SK-MEL-5 (cell line): Measurements from ENCODE around the gene TRMT2A. TPM values are rescaled to one million over a fixed set of nuclear protein-coding genes. Genes with fewer than 3 reads are reported as not detected.

Experiments used
- DNase-seq: peaks from one replicate; pipeline ENCODE4 v3.0.0-alpha.2; 2016; ENCODE audit warnings: low read depth, low spot score
- in situ Hi-C: cut with HindIII; loops from 2 replicates; pipeline ENCODE4 v1.10.0; 2016; ENCODE audit warnings: low sequenced_read_pairs, high pct_unique_total_duplicates, low pct_unique_long_range_greater_than_20kb
- small RNA-seq, 2 experiments: library from RNA; depleted of rRNA; stranded (forward); fragments of <200 nt; gene quantifications; one replicate each; pipeline ENCODE3, GENCODE V24; 2014
- total RNA-seq: library from RNA; depleted of rRNA; stranded (reverse); fragments of >200 nt; shearing (Covaris generic); gene quantifications from 2 replicates; pipeline ENCODE4 v1.2.3, GENCODE V29; 2014; rRNA removed

Gene TRMT2A
- total RNA-seq, 1 experiment from 2014 or later, result 67.3 TPM

- in situ Hi-C loops, result no loop called here
- no peak for DNase-seq
These were observed 52.9 kb downstream of the TRMT2A start for GRCh38 chr22:20064140-20064480.

- no peak for DNase-seq
- in situ Hi-C loops, result no loop called here
These were observed 53.5 kb downstream of the TRMT2A start for GRCh38 chr22:20063271-20064139.

GRCh38 chr22:20062766-20063083 is 54.3 kb downstream of the TRMT2A start:
- in situ Hi-C loops, result no loop called here
- no peak for DNase-seq

- DNase-seq, result no peak
- in situ Hi-C loops, result no loop called here
These were observed 54.8 kb downstream of the TRMT2A start for GRCh38 chr22:20062043-20062765.

Small RNA genes lying within 50 kb of the gene (small RNA-seq; reads per million reads assigned to genes)
- 0 to 0.10 reads per million in 2 experiments for gene MIR6816
- gene RF00017, result 0 reads per million in 2 experiments
- gene RF00599, result 0 reads per million in 2 experiments

Other genes with a start within 250 kb of the TRMT2A start
- 156 and 172 TPM in 2 replicates for gene COMT, start 175.5 kb downstream of the TRMT2A start, total RNA-seq
- gene TXNRD2, start 175.4 kb downstream of the TRMT2A start, total RNA-seq, result 24.7 and 25.8 TPM in 2 replicates
- gene ARVCF, start 100.4 kb downstream of the TRMT2A start, total RNA-seq, result 4.9 and 5.4 TPM in 2 replicates
- 68.3 and 70.0 TPM in 2 replicates for gene TANGO2, start 96.1 kb downstream of the TRMT2A start, total RNA-seq
- gene DGCR8, start 37.0 kb downstream of the TRMT2A start, total RNA-seq, result 12.4 and 18.2 TPM in 2 replicates
- gene RANBP1, start 1.1 kb downstream of the TRMT2A start, total RNA-seq, result 425 and 431 TPM in 2 replicates
- gene ZDHHC8, start 14.6 kb upstream of the TRMT2A start, total RNA-seq, result 7.7 and 7.8 TPM in 2 replicates
- not detected in 2 replicates for gene CCDC188, start 33.8 kb upstream of the TRMT2A start, total RNA-seq
- gene RTN4R, start 151.1 kb upstream of the TRMT2A start, total RNA-seq, result 7.2 TPM in 2 replicates
- 44.5 and 48.3 TPM in 2 replicates for gene DGCR6L, start 202.8 kb upstream of the TRMT2A start, total RNA-seq